Right lung (tissue), 5 donors: Measurements from ENCODE around the gene CGB3. TPM values are rescaled to one million over a fixed set of nuclear protein-coding genes. Genes with fewer than 3 reads are reported as not detected.

Experiments
- DNase-seq, 2 donors: peaks; one replicate each; pipeline ENCODE4 v3.0.0-alpha.2; 2013
- polyA plus RNA-seq, 5 donors: library from polyadenylated mRNA; unstranded; fragments of 120-200 nt; gene quantifications; one replicate each; pipeline versions ENCODE4 v1.2.1 to v1.2.3, GENCODE V29; 2013; ENCODE audit warnings: inconsistent platforms in 1 of 5, low replicate concordance in 1 of 5; ENCODE audit not compliant: insufficient read length in 5 of 5, insufficient read depth in 1 of 5

CGB3 gene
- polyA plus RNA-seq, 5 donors = not detected

DNA sequence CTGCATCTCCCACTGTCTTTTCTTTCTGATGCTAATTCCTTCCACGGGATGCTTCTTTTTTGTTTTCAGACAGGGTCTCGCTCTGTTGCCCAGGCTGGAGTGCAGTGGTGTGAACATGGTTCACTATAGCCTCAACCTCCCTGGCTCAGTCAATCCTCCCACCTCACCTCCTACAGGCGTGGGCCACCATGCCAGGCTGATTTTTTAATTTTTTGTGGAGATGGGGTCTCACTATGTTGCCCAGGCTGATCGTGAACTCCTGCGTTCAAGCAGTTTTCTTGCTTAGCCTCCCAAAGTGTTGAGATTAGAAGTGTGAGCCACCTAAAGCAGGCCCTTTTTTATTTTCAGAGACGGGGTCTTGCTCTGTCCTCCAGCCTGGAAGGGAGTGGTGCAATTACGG lies 35.8 kb downstream of the CGB3 start:
- DNase-seq = no peak

- DNase-seq = no peak
Measured at GRCh38 chr19:48987323-48987722, 36.8 kb downstream of the CGB3 start.

- no peak for DNase-seq
Measured at GRCh38 chr19:48986211-48986610, 37.9 kb downstream of the CGB3 start.

DNA sequence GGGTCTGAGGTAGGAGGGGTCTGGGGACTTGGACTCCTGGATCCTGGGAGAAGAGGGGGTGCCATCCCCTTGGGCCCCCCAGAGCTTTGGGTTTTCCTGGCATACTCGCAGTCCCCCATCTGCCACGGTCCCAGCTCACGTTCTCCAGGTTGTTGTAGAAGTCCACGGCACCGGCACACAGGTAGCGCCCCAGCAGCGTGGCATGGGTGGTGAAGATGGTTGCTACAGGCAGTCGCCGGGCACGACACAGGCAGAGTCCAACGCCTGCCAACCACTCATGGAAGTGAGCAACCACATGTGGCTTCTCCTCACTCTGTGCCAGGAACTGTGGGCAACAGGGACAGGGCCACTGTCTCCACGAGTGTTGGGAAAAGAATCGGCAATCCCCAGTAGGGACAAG lies 38.4 kb downstream of the CGB3 start:
- no peak for DNase-seq

DNA sequence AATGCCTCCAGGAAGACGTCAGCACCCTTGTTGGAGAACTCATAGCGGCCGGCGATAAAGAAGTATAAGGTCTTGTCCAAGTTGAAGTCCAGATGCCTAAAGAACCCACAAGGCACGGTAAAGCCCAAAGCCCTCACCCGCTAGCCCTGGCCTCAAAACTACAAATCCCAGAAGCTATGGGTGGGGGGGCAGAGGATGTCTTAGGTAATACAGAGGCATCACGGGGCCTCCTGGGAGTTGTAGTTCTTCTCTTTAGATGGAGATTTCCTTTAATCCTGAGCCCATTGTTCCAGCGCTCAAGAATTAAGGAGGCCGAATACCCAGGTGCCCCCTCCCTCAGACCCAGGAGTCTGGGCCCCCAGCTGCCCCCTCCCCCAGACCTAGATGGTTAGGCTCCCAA lies 41.9 kb downstream of the CGB3 start:
- no peak for DNase-seq

DNA sequence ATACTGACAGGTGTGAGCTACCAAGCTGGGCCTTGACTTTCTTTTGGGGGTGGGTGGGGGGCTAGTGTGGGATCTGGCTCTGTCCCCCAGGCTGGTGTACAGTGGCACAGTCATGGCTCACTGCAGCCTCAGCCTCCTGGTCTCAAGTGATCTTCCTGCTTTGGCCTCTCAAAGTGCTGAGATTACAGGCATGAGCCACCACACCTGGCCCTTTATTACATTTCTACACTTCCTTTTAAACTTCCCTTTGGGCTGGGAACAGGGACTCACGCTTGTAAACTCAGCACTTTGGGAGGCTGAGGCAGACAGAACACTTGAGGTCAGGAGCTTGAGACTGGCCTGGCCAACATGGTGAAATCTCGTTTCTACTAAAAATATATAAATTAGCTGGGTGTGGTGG lies 47.1 kb downstream of the CGB3 start:
- DNase-seq = no peak

GRCh38 chr19:48975947-48976847 lies 47.9 kb downstream of the CGB3 start:
- DNase-seq = no peak

Other genes with a start within 250 kb of the CGB3 start
- gene BCAT2, start 213.3 kb downstream of the CGB3 start, polyA plus RNA-seq = 10 to 100 TPM; 33.3 to 58.9 (median 42.9) TPM
- gene HSD17B14, start 187.8 kb downstream of the CGB3 start, polyA plus RNA-seq = 1 to 10 TPM; 6.9 to 9.9 (median 8.6) TPM
- gene PLEKHA4, start 155.7 kb downstream of the CGB3 start, polyA plus RNA-seq = 10 to 100 TPM; 12.9 to 23.2 (median 15.5) TPM
- 10 to 100 TPM; 38.6 to 72.3 (median 53.5) TPM for gene PPP1R15A, start 151.9 kb downstream of the CGB3 start, polyA plus RNA-seq
- gene TULP2, start 125.6 kb downstream of the CGB3 start, polyA plus RNA-seq = 1 to 10 TPM in 3 of 5 donors, under 1 TPM in 2; 0.70 to 1.5 (median 1.3) TPM
- gene NUCB1, start 124.0 kb downstream of the CGB3 start, polyA plus RNA-seq = 100 to 1,000 TPM; 137 to 239 (median 180) TPM
- 1 to 10 TPM in 4 of 5 donors, under 1 TPM in 1; 0.80 to 2.4 (median 1.6) TPM for gene DHDH, start 90.6 kb downstream of the CGB3 start, polyA plus RNA-seq
- 10 to 100 TPM; 41.9 to 96.2 (median 62.0) TPM for gene BAX, start 69.5 kb downstream of the CGB3 start, polyA plus RNA-seq
- 1,000 to 10,000 TPM; 1,127 to 1,622 (median 1,142) TPM for gene FTL, start 59.0 kb downstream of the CGB3 start, polyA plus RNA-seq
- 10 to 100 TPM; 36.9 to 54.5 (median 44.4) TPM for gene GYS1, start 31.0 kb downstream of the CGB3 start, polyA plus RNA-seq
- 10 to 100 TPM; 58.1 to 98.7 (median 76.1) TPM for gene RUVBL2, start 30.4 kb downstream of the CGB3 start, polyA plus RNA-seq
- gene LHB, start 7.2 kb downstream of the CGB3 start, polyA plus RNA-seq = under 1 TPM in 1 of 5 donors, not detected in 4; 0.23 TPM
- not detected for gene CGB2, start 7.6 kb upstream of the CGB3 start, polyA plus RNA-seq
- gene CGB1, start 12.6 kb upstream of the CGB3 start, polyA plus RNA-seq = not detected
- gene CGB5, start 19.5 kb upstream of the CGB3 start, polyA plus RNA-seq = under 1 TPM in 2 of 5 donors, not detected in 3; 0.30 to 0.59 TPM
- under 1 TPM in 1 of 5 donors, not detected in 4; 0.31 TPM for gene CGB8, start 24.8 kb upstream of the CGB3 start, polyA plus RNA-seq
- under 1 TPM in 4 of 5 donors, not detected in 1; 0.22 to 0.41 (median 0.35) TPM for gene CGB7, start 33.4 kb upstream of the CGB3 start, polyA plus RNA-seq
- 1 to 10 TPM in 3 of 5 donors, under 1 TPM in 2; 0.31 to 1.6 (median 1.1) TPM for gene NTF4, start 40.5 kb upstream of the CGB3 start, polyA plus RNA-seq
- gene KCNA7, start 48.4 kb upstream of the CGB3 start, polyA plus RNA-seq = under 1 TPM; 0.04 to 0.18 (median 0.06) TPM
- 100 to 1,000 TPM; 292 to 376 (median 365) TPM for gene SNRNP70, start 61.1 kb upstream of the CGB3 start, polyA plus RNA-seq
- gene LIN7B, start 90.0 kb upstream of the CGB3 start, polyA plus RNA-seq = 10 to 100 TPM in 2 of 5 donors, 1 to 10 TPM in 3; 6.4 to 14.5 (median 8.3) TPM
- under 1 TPM in 3 of 5 donors, not detected in 2; 0.24 to 0.39 (median 0.28) TPM for gene C19orf73, start 94.8 kb upstream of the CGB3 start, polyA plus RNA-seq
- 10 to 100 TPM in 1 of 5 donors, 1 to 10 TPM in 4; 4.7 to 10.4 (median 7.1) TPM for gene PPFIA3, start 95.2 kb upstream of the CGB3 start, polyA plus RNA-seq
- 10 to 100 TPM in 2 of 5 donors, 1 to 10 TPM in 3; 8.7 to 13.7 (median 9.8) TPM for gene HRC, start 131.1 kb upstream of the CGB3 start, polyA plus RNA-seq
- gene TRPM4, start 133.5 kb upstream of the CGB3 start, polyA plus RNA-seq = 10 to 100 TPM; 11.5 to 31.7 (median 24.9) TPM